BLaER1 treated with 17β-estradiol and CSF1 and Interleukin-3, amounts not matched to agents 10 nM and 100 nM (cell line): ENCODE data around the gene BCL11A.
A peak's percentile ranks its signal among the peaks of the same experiment; 100 is the strongest.

Experiments used
- H3K27ac ChIP-seq, 11 experiments: shearing (Covaris generic); formaldehyde crosslinking; 2 replicates each; pipeline ENCODE4 v1.8.1; 2022
- H3K27me3 ChIP-seq, 11 experiments: shearing (Covaris generic); formaldehyde crosslinking; 2 replicates each; pipeline ENCODE4 v1.8.1; 2022
- H3K36me3 ChIP-seq, 11 experiments: shearing (Covaris generic); formaldehyde crosslinking; 2 replicates each; pipeline ENCODE4 v1.8.1; 2022
- H3K4me1 ChIP-seq, 10 experiments: shearing (Covaris generic); formaldehyde crosslinking; 2 replicates each; pipeline ENCODE4 v1.8.1; 2022
- H3K4me2 ChIP-seq, 11 experiments: shearing (Covaris generic); formaldehyde crosslinking; 2 replicates each; pipeline ENCODE4 v1.8.1; 2022
- H3K4me3 ChIP-seq, 10 experiments: shearing (Covaris generic); formaldehyde crosslinking; 2 replicates each; pipeline ENCODE4 v1.8.1; 2022
- H3K9ac ChIP-seq, 11 experiments: shearing (Covaris generic); formaldehyde crosslinking; 2 replicates each; pipeline ENCODE4 v1.8.1; 2022
- H3K9me3 ChIP-seq, 11 experiments: shearing (Covaris generic); formaldehyde crosslinking; replicated peaks in 1 of 11; 2 replicates each; pipeline ENCODE4 v1.8.1; 2022
- H4K20me1 ChIP-seq, 11 experiments: shearing (Covaris generic); formaldehyde crosslinking; 2 replicates each; pipeline ENCODE4 v1.8.1; 2022
- Cebpa-rat ChIP-seq, 11 experiments: shearing (Covaris generic); IDR thresholded peaks; 2 replicates each; pipeline ENCODE4 v1.8.1; 2022

Gene BCL11A

DNA sequence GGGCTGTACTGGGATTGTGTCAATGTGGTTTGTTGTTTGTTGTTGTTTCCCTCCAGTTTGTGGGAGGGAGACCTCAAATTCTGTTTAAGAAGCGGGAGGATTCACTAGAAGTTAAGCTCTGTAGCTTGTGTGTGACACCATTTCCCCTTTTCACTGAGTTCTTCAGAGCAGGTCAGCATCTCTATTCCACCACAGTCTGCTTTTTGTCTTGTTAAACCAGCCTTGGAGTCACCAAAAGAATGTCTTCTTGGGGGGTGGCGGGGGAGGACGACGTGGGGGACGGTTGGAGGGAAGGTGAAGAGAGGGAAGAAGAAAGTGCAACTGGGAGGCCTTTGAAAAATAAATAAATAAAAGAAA lies 2.3 kb upstream of the BCL11A start:
- Histone ChIP-seq H3K4me2 (peak overlapping the region; percentile 87 to 99 (median 94)), H4K20me1 (0 out of 22 replicates have a peak, but pooled peaks cover 0 to 6% (median 0%) of the 10 kb centered on the region in 11 experiments), H3K4me3 (peak overlapping the region; percentile 72 to 95 (median 88)), H3K9ac (peak overlapping the region; percentile 64 to 99 (median 92); a peak in 21 of 22 replicates), H3K9me3 (no peaks in the 10 kb centered on the region), H3K27ac (peak overlapping the region in 10 of 11 experiments; percentile 33 to 98 (median 90); a peak in 19 of 22 replicates), H3K36me3 (no peaks in the 10 kb centered on the region), H3K4me1 (peaks cover 11 to 32% (median 21%) of the 10 kb centered on the region in 10 experiments), H3K27me3 (no peaks in the 10 kb centered on the region)
- no peak for TF ChIP-seq Cebpa-rat (IDR thresholded peaks at IDR 0.05)

DNA sequence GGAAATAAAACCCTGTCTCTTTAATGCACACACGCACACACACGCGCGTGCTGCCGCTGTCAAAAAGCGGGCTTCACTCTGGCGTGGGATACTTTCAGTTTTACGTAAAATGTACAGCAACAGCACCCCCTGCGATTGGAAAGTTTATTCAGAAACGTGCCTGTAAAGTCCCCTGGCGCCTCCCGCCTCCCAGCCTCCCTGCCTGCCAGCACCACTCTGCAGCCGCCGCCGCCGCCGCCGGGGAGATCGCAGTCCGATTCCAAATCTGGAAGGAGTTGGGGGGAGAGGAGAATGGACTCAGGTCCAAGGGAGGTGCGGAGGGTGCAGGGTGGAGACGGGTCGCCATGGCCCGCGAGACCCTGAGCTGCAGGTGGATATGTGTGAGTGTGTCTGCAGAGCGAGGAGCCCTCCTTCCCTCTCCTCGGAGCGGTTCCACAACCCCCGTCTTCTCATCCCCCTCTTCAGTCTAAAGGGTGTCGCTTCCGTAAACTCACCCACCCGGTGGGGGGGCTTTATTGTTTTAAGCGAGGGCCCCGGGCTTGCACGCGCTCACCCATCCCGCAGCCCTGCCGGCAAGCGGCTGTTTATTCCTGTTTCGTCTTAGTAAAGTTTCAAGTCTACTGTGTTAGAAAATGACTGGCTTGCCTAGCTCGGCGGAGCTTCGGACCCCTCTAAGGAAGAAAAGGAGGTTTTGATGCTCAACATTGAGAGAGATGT lies 1.8 kb upstream of the BCL11A start:
- Histone ChIP-seq H3K36me3 (no peaks in the 10 kb centered on the region), H4K20me1 (0 out of 22 replicates have a peak, but pooled peaks cover 0 to 6% (median 0%) of the 10 kb centered on the region in 11 experiments), H3K4me1 (peaks cover 11 to 32% (median 21%) of the 10 kb centered on the region in 10 experiments), H3K9me3 (no peaks in the 10 kb centered on the region), H3K27ac (peak overlapping the region in 10 of 11 experiments; percentile 33 to 98 (median 90); a peak in 19 of 22 replicates), H3K4me3 (peak overlapping the region; percentile 72 to 95 (median 88)), H3K4me2 (peak overlapping the region; percentile 87 to 99 (median 94)), H3K27me3 (no peaks in the 10 kb centered on the region), H3K9ac (peak overlapping the region; percentile 64 to 99 (median 92))
- no peak for TF ChIP-seq Cebpa-rat (IDR thresholded peaks at IDR 0.05)

- Histone ChIP-seq H3K4me2 (peak overlapping the region; percentile 87 to 99 (median 94)), H3K27ac (peak overlapping the region in 10 of 11 experiments; percentile 22 to 98 (median 90); a peak in 20 of 22 replicates), H3K4me1 (peaks cover 11 to 32% (median 21%) of the 10 kb centered on the region in 10 experiments), H3K9me3 (no peaks in the 10 kb centered on the region), H3K9ac (peak overlapping the region; percentile 64 to 99 (median 92)), H3K27me3 (no peaks in the 10 kb centered on the region), H3K36me3 (no peaks in the 10 kb centered on the region), H4K20me1 (0 out of 22 replicates have a peak, but pooled peaks cover 0 to 6% (median 0%) of the 10 kb centered on the region in 11 experiments), H3K4me3 (peak overlapping the region; percentile 72 to 95 (median 88))
- no peak for TF ChIP-seq Cebpa-rat (IDR thresholded peaks at IDR 0.05)
Observed at GRCh38 chr2:60554646-60555065, 1.2 kb upstream of the BCL11A start.

DNA sequence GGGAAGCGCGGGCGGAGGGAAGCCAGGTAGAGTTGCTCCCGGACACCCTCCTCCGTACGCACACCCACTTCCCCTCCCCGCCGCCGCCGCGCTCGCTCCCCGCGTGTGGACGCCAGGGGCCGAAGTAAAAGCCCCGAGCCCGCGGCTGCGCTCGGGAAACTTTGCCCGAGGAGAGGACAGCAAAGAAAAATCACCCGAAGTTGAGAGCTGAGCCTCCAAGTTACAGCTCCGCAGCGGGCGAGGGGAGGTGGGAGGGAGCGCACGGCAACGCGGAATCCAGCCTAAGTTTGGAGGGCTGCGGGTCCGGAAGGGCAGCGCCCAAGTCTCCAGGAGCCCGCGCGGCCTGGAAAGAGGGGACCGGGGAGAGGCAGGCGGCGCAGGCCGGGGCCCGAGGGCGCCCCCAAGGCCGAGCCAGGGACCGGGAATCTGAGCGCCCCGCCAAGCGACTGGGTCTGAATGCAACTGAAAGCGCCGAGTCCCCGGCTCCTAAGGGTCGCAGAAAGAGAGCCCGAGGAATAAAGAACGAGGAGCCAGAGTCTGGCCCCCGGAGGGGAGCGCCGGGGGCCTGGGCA lies 706 bp upstream of the BCL11A start:
- Histone ChIP-seq H3K27ac (peak overlapping the region in 10 of 11 experiments; percentile 22 to 98 (median 90); a peak in 20 of 22 replicates), H3K4me1 (peaks cover 11 to 32% (median 21%) of the 10 kb centered on the region in 10 experiments), H3K9me3 (no peaks in the 10 kb centered on the region), H3K36me3 (no peaks in the 10 kb centered on the region), H3K27me3 (no peaks in the 10 kb centered on the region), H3K9ac (peak overlapping the region; percentile 64 to 99 (median 92)), H4K20me1 (0 out of 22 replicates have a peak, but pooled peaks cover 0 to 6% (median 0%) of the 10 kb centered on the region in 11 experiments), H3K4me2 (peak overlapping the region; percentile 87 to 99 (median 94)), H3K4me3 (peak overlapping the region; percentile 72 to 95 (median 88))
- no peak for TF ChIP-seq Cebpa-rat (IDR thresholded peaks at IDR 0.05)

GRCh38 chr2:60552851-60553494 lies 481 bp downstream of the BCL11A start:
- H3K9me3 ChIP-seq, result no peaks in the 10 kb centered on the region
- peak overlapping the region; percentile 83 to 98 (median 95) for H3K4me2 ChIP-seq
- no peaks in the 10 kb centered on the region for H3K27me3 ChIP-seq
- no peak for TF ChIP-seq Cebpa-rat (IDR thresholded peaks at IDR 0.05)
- H3K36me3 ChIP-seq, result no peaks in the 10 kb centered on the region; a peak in 1 of 22 replicates
- H3K27ac ChIP-seq, result peak overlapping the region in 10 of 11 experiments; percentile 51 to 98 (median 93); a peak in 19 of 22 replicates
- H3K4me1 ChIP-seq, result peaks cover 13 to 32% (median 24%) of the 10 kb centered on the region in 10 experiments
- peak overlapping the region; percentile 72 to 95 (median 88) for H3K4me3 ChIP-seq
- peaks cover 0 to 6% (median 0%) of the 10 kb centered on the region in 11 experiments; a peak in 1 of 22 replicates for H4K20me1 ChIP-seq
- H3K9ac ChIP-seq, result peak overlapping the region; percentile 78 to 99 (median 96); a peak in 21 of 22 replicates

GRCh38 chr2:60552078-60552850 lies 1.2 kb downstream of the BCL11A start:
- H3K4me2 ChIP-seq, result peak overlapping the region; percentile 83 to 98 (median 95)
- H3K27ac ChIP-seq, result peak overlapping the region in 10 of 11 experiments; percentile 51 to 98 (median 93); a peak in 19 of 22 replicates

DNA sequence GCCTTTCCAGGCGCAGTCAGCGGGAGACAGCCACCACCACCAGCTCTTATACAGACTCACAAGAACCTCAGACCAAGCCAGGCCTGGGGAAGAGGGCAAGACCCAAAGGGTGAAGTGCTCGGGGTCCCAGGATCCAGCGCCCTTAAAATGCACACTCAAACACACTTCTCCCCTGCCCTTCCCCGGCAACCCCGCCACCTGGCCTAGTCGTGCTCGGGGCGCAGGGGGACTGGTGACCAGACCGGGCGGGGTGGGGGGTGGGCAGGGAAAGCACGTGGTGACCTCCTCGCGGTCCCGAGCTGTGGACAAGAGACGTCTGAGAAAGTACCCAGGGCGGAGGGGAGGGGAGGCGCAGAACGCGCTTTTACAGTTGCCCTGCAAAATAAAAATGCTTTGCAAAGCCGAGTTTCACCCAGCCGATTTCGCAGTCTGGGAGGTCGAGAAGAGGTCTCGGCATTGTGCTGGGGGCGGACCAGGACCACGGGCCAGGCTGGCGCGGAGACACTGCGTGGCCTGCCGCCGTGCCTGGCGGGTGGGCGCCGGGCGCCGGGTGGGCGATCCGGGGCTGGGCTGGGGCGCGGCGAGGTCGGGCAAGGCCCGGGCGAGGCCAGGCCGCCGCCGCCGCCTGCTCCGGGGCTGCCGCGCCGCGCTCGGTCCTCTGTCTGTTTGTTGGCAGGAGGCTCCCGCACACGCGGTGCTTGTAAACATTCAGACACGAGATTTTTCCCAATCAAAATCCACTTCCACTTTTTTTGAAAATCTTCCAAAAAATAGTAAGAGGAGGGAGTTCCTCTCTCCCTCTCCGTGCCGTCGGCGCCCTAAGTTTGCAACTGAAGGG lies 2.0 kb downstream of the BCL11A start:
- peak overlapping the region; percentile 72 to 95 (median 88) for H3K4me3 ChIP-seq
- no peak for TF ChIP-seq Cebpa-rat (IDR thresholded peaks at IDR 0.05)
- H3K9ac ChIP-seq, result peak overlapping the region; percentile 78 to 99 (median 96)
- peaks cover 0 to 16% (median 0%) of the 10 kb centered on the region in 11 experiments; a peak in 6 of 22 replicates for H4K20me1 ChIP-seq
- peaks cover 25 to 33% (median 29%) of the 10 kb centered on the region in 10 experiments for H3K4me1 ChIP-seq
- no peaks in the 10 kb centered on the region for H3K27me3 ChIP-seq
- peak overlapping the region in 10 of 11 experiments; percentile 51 to 98 (median 93); a peak in 19 of 22 replicates for H3K27ac ChIP-seq
- H3K9me3 ChIP-seq, result no peaks in the 10 kb centered on the region
- peaks cover 0 to under 1% (median 0%) of the 10 kb centered on the region in 11 experiments; a peak in 2 of 22 replicates for H3K36me3 ChIP-seq
- peak overlapping the region; percentile 83 to 98 (median 95) for H3K4me2 ChIP-seq

More at GRCh38 chr2:60552078-60552850, 1.2 kb downstream of the BCL11A start:
- TF ChIP-seq Cebpa-rat (IDR thresholded peaks at IDR 0.05), result no peak
- H3K9me3 ChIP-seq, result no peaks in the 10 kb centered on the region
- H3K27me3 ChIP-seq, result no peaks in the 10 kb centered on the region
- peak overlapping the region; percentile 72 to 95 (median 88) for H3K4me3 ChIP-seq
- peaks cover 0 to 8% (median 0%) of the 10 kb centered on the region in 11 experiments; a peak in 4 of 22 replicates for H4K20me1 ChIP-seq
- H3K9ac ChIP-seq, result peak overlapping the region; percentile 78 to 99 (median 96)
- no peaks in the 10 kb centered on the region; a peak in 1 of 22 replicates for H3K36me3 ChIP-seq
- peaks cover 20 to 32% (median 25%) of the 10 kb centered on the region in 10 experiments; a peak in 19 of 20 replicates for H3K4me1 ChIP-seq
